ENCODE data around the gene MYO1E.

DNA sequence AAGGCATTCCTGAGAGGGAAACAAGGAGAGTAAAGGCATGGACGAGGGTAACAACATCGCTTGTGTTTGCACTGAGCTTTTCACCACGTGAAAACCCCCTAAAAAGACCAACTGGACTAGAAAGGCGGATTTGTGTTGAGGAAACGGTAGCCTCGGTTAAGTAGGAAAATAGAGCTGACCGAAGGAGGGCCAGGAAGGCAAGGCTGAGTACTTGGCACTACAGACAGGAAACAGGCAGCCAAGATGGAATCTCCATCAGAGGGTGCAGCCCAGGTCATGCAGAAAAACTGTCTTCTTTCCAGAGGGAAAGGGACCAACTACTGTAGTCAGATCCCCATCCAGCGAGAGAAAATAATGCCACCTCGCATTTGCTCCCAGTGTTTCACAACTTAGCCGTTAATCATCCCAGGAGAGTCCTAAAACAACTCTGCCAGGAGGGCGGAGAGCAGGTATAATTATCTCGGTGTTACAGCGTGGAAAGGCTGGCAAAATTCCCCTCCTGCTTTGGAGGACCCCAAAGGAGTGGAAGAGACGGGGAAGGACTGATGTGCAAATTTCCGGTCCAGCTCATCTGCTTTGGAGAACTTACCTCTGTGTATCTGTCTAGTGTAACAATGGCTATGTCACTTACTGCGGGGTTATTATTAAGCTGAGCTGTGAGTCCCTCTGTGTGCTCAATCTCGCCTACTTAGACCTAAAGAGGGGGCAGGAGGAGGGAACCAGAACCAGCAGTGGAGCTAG is 77.2 kb downstream of the MYO1E start:
- TF ChIP-seq, protein P1, sequence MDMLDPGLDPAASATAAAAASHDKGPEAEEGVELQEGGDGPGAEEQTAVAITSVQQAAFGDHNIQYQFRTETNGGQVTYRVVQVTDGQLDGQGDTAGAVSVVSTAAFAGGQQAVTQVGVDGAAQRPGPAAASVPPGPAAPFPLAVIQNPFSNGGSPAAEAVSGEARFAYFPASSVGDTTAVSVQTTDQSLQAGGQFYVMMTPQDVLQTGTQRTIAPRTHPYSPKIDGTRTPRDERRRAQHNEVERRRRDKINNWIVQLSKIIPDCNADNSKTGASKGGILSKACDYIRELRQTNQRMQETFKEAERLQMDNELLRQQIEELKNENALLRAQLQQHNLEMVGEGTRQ (IDR thresholded peaks at IDR 0.05; ENCODE audit: low read depth, low read length) = no peak
- TF ChIP-seq BHLHE40 (IDR thresholded peaks at IDR 0.05; ENCODE audit: low read depth, low read length) (no peak), SMC3 (IDR thresholded peaks at IDR 0.05; ENCODE audit: low read depth, low read length) (no peak), CEBPB (IDR thresholded peaks at IDR 0.05; ENCODE audit: low read depth, low read length) (no peak), RAD21 (IDR thresholded peaks at IDR 0.05; ENCODE audit: low read length) (no peak), RFX5 (IDR thresholded peaks at IDR 0.05; ENCODE audit: low read depth, low read length) (no peak), POLR2A (IDR thresholded peaks at IDR 0.05; ENCODE audit: low read depth, low read length) (no peak)
- TF ChIP-seq, protein P2, sequence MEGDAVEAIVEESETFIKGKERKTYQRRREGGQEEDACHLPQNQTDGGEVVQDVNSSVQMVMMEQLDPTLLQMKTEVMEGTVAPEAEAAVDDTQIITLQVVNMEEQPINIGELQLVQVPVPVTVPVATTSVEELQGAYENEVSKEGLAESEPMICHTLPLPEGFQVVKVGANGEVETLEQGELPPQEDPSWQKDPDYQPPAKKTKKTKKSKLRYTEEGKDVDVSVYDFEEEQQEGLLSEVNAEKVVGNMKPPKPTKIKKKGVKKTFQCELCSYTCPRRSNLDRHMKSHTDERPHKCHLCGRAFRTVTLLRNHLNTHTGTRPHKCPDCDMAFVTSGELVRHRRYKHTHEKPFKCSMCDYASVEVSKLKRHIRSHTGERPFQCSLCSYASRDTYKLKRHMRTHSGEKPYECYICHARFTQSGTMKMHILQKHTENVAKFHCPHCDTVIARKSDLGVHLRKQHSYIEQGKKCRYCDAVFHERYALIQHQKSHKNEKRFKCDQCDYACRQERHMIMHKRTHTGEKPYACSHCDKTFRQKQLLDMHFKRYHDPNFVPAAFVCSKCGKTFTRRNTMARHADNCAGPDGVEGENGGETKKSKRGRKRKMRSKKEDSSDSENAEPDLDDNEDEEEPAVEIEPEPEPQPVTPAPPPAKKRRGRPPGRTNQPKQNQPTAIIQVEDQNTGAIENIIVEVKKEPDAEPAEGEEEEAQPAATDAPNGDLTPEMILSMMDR (conservative IDR thresholded peaks at IDR 0.05; ENCODE audit: low read depth, low read length) = no peak

All from IMR-90 (cell line).